Cerebellar cortex (tissue), 1 donor: ENCODE data around the gene LRRD1.
"Not testable (repeated sequence)": the region's sequence is repeated elsewhere in the genome, so short reads cannot be mapped to it uniquely, and the experiment has no call there.

ENCODE experiments used
- DNase-seq: peaks from one replicate; pipeline ENCODE4 v3.0.0-alpha.2; 2015; ENCODE audit warnings: low spot score

LRRD1 gene

GRCh38 chr7:92141161-92141560 is 37.8 kb downstream of the LRRD1 start:
- no peak for DNase-seq

- no peak for DNase-seq
Observed at GRCh38 chr7:92137557-92137956, 41.4 kb downstream of the LRRD1 start.

GRCh38 chr7:92135052-92135889 is 43.7 kb downstream of the LRRD1 start:
- DNase-seq: peak; percentile 54

- peak; percentile 95 for DNase-seq
Observed at GRCh38 chr7:92134271-92135051, 44.5 kb downstream of the LRRD1 start, which contains the start of gene CYP51A1. Gene CYP51A1, minus strand, starts transcription at chr7:92134477. Its CDS starts 113 bp downstream, at chr7:92134364.

- DNase-seq: peak; percentile 70
Observed at GRCh38 chr7:92133737-92134270, 45.1 kb downstream of the LRRD1 start.

- no peak for DNase-seq
Observed at GRCh38 chr7:92133133-92133736, 45.7 kb downstream of the LRRD1 start.

GRCh38 chr7:92131764-92132330 is 47.1 kb downstream of the LRRD1 start:
- no peak for DNase-seq

- DNase-seq: no peak
Observed at GRCh38 chr7:92131093-92131492, 47.8 kb downstream of the LRRD1 start.

- no peak for DNase-seq
Observed at GRCh38 chr7:92121681-92122080, 57.3 kb downstream of the LRRD1 start.

GRCh38 chr7:92119213-92119759 is 59.7 kb downstream of the LRRD1 start:
- DNase-seq: no peak

- no peak for DNase-seq
Observed at GRCh38 chr7:92116949-92117348, 62.0 kb downstream of the LRRD1 start.

- peak; percentile 59 for DNase-seq
Observed at GRCh38 chr7:92115821-92116220, 63.1 kb downstream of the LRRD1 start.

- DNase-seq: no peak
Observed at GRCh38 chr7:92110857-92111256, 68.1 kb downstream of the LRRD1 start.

- DNase-seq: no peak
Observed at GRCh38 chr7:92108821-92109220, 70.1 kb downstream of the LRRD1 start.

GRCh38 chr7:92102862-92103261 is 76.1 kb downstream of the LRRD1 start:
- not testable (repeated sequence) for DNase-seq

GRCh38 chr7:92100534-92100933 is 78.4 kb downstream of the LRRD1 start:
- DNase-seq: no peak

GRCh38 chr7:92095380-92095779 is 83.6 kb downstream of the LRRD1 start:
- DNase-seq: no peak
